OCI-LY7 (cell line): ENCODE data around the gene PUDP. TPM values are rescaled to one million over a fixed set of nuclear protein-coding genes. Genes with fewer than 3 reads are reported as not detected.
"Not testable (repeated sequence)": the region's sequence is repeated elsewhere in the genome, so short reads cannot be mapped to it uniquely, and the experiment has no call there.

Experiments
- BruUV-seq: library from RNA; stranded (reverse); fragments of 400-500 nt; replicated peaks from 2 replicates; lab custom pipeline; 2021; lab: Mats Ljungman, UMichigan
- CTCF ChIA-PET: fragments of 300-600 bp; sonication (Branson Sonifier 250); formaldehyde crosslinking; loops from one replicate; lab custom pipeline; 2022; ENCODE audit warnings: antibody characterized with exemption; ENCODE audit not compliant: unreplicated experiment; lab: Charles Lee
- POLR2A ChIA-PET: fragments of 300-600 bp; sonication (Branson Sonifier 250); formaldehyde crosslinking; loops from one replicate; lab custom pipeline; 2022; ENCODE audit warnings: antibody characterized with exemption; lab: Charles Lee
- DNase-seq: peaks from one replicate; pipeline ENCODE4 v3.0.0-alpha.2; 2015; ENCODE audit warnings: low spot score
- H2AFZ ChIP-seq: fragments of 200-600 bp; sonication (generic), shearing (Covaris generic); 2 replicates; pipeline ENCODE4 v1.6.1; 2014; ENCODE audit warnings: mild to moderate bottlenecking, antibody characterized with exemption, low read length, moderate library complexity
- H3K27ac ChIP-seq: fragments of 200-600 bp; sonication (generic); 2 replicates; pipeline ENCODE4 v1.5.1; 2014; ENCODE audit warnings: mixed run types, low read depth, mild to moderate bottlenecking, moderate library complexity, low read length, inconsistent platforms; ENCODE audit not compliant: poor library complexity, severe bottlenecking
- H3K36me3 ChIP-seq: fragments of 200-600 bp; sonication (generic); 2 replicates; pipeline ENCODE4 v1.6.1; 2014; ENCODE audit warnings: mild to moderate bottlenecking, antibody characterized with exemption, low read length, moderate library complexity, mixed read lengths; ENCODE audit not compliant: insufficient read depth
- H3K4me1 ChIP-seq: fragments of 200-600 bp; sonication (generic); 2 replicates; pipeline ENCODE4 v1.5.1; 2014; ENCODE audit warnings: mild to moderate bottlenecking, low read length; ENCODE audit not compliant: insufficient read depth, poor library complexity, severe bottlenecking
- H3K4me2 ChIP-seq: fragments of 200-600 bp; sonication (generic); 2 replicates; pipeline ENCODE4 v1.6.1; 2014; ENCODE audit warnings: mild to moderate bottlenecking, low read length
- H3K4me3 ChIP-seq: fragments of 200-600 bp; sonication (generic); 2 replicates; pipeline ENCODE4 v1.5.1; 2014; ENCODE audit warnings: mild to moderate bottlenecking, low read depth, low read length; ENCODE audit not compliant: poor library complexity, severe bottlenecking
- H3K79me2 ChIP-seq: fragments of 200-600 bp; sonication (generic); 2 replicates; pipeline ENCODE4 v1.6.1; 2016; ENCODE audit warnings: low read depth, mild to moderate bottlenecking, low read length, moderate library complexity, mixed read lengths; ENCODE audit not compliant: insufficient read depth
- H3K9me2 ChIP-seq: fragments of 200-600 bp; sonication (generic); 2 replicates; pipeline ENCODE4 v1.6.1; 2016; ENCODE audit warnings: mild to moderate bottlenecking, low read length, mixed read lengths; ENCODE audit not compliant: insufficient read depth
- H3K9me3 ChIP-seq: fragments of 200-600 bp; sonication (generic); 2 replicates; pipeline ENCODE4 v1.6.1; 2014; ENCODE audit warnings: mild to moderate bottlenecking, mixed run types, low read length, mixed read lengths
- H4K20me1 ChIP-seq: fragments of 200-600 bp; sonication (generic); 2 replicates; pipeline ENCODE4 v1.6.1; 2014; ENCODE audit warnings: mild to moderate bottlenecking, antibody characterized with exemption, low read length, moderate library complexity, mixed read lengths; ENCODE audit not compliant: insufficient read depth
- EZH2phosphoT487 ChIP-seq: fragments of 200-600 bp; sonication (generic); IDR thresholded peaks from 2 replicates; pipeline ENCODE4 v1.6.1; 2018; ENCODE audit warnings: low read depth, borderline replicate concordance, mild to moderate bottlenecking, mixed run types, antibody characterized with exemption, low read length, moderate library complexity, mixed read lengths
- intact Hi-C: fragments of 100-400 bp; cut with micrococcal nuclease; formaldehyde crosslinking; loops from one replicate; pipeline ENCODE4 v1.10.0; 2022; ENCODE audit not compliant: unreplicated experiment
- total RNA-seq, 2 experiments: library from RNA; depleted of rRNA in 1 of 2; stranded (reverse); fragments of >200 nt in 1 of 2; shearing (Covaris generic) in 1 of 2; gene quantifications; 2 replicates each; pipeline ENCODE4 v1.2.3, GENCODE V29; 2014 to 2022
- TF ChIP-seq, protein P1 (sequence below): fragments of 200-600 bp; sonication (generic); conservative IDR thresholded peaks from 2 replicates; pipeline ENCODE4 v1.5.1; 2014; ENCODE audit warnings: mild to moderate bottlenecking, antibody characterized with exemption, low read length, moderate library complexity, mixed read lengths

Gene PUDP
- total RNA-seq, 2 experiments from 2014 or later = 8.8 to 25.7 TPM

DNA sequence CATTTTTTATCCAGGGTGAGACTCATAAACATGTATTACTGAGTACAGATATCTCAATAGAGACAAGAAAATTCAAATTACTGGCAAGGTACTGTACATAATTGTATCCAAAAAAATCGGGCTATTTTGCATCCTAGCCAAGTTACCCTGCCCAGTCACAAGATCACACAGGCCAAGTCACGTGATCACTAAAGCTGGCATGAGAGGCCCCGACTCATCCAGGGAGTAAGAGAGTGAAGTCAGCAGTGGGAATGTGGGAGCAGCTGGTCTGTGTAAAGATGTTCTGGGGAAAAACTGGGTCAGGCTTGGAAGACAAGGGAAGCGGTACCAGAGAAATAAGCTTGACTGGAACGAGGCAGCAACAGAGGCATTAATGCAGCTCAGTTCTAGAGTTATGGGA, 119.7 kb downstream of the PUDP start:
- no peak overlapping the region for H3K4me3 ChIP-seq
- H3K36me3 ChIP-seq = no peaks in the 10 kb centered on the region
- no peaks in the 10 kb centered on the region for H4K20me1 ChIP-seq
- intact Hi-C loops = no loop called here
- H2AFZ ChIP-seq = no peak overlapping the region
- TF ChIP-seq, protein P1, sequence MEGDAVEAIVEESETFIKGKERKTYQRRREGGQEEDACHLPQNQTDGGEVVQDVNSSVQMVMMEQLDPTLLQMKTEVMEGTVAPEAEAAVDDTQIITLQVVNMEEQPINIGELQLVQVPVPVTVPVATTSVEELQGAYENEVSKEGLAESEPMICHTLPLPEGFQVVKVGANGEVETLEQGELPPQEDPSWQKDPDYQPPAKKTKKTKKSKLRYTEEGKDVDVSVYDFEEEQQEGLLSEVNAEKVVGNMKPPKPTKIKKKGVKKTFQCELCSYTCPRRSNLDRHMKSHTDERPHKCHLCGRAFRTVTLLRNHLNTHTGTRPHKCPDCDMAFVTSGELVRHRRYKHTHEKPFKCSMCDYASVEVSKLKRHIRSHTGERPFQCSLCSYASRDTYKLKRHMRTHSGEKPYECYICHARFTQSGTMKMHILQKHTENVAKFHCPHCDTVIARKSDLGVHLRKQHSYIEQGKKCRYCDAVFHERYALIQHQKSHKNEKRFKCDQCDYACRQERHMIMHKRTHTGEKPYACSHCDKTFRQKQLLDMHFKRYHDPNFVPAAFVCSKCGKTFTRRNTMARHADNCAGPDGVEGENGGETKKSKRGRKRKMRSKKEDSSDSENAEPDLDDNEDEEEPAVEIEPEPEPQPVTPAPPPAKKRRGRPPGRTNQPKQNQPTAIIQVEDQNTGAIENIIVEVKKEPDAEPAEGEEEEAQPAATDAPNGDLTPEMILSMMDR = no peak
- no peak for TF ChIP-seq EZH2phosphoT487
- H3K9me3 ChIP-seq = no peaks in the 10 kb centered on the region
- BruUV-seq = no TSS peak
- no peak overlapping the region for H3K27ac ChIP-seq
- ChIA-PET POLR2A (no interaction called here), CTCF (no interaction called here)
- H3K79me2 ChIP-seq = no peaks in the 10 kb centered on the region
- H3K4me1 ChIP-seq = no peaks in the 10 kb centered on the region
- DNase-seq = no peak
- no peaks in the 10 kb centered on the region for H3K9me2 ChIP-seq
- H3K4me2 ChIP-seq = no peak overlapping the region

DNA sequence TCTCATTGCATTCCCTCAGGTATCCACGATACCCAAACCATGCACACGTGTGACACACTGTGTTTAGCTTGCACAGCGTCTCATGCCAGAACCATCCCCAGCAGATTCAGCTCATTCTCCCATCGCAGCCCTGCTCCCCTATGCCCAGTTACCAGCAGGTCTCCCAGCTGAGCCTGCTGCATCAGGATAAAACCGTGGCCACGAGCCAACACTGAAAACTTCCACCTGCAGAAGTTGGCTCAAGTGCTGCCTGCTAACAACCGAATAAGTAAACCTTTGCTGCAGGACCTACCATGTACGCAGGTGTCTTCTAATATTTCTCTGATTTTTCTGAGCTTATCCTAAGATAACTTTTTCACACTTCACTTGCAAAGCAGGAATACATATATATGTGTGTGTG, 120.9 kb downstream of the PUDP start:
- DNase-seq = no peak
- no peak overlapping the region for H3K27ac ChIP-seq
- H3K79me2 ChIP-seq = no peaks in the 10 kb centered on the region
- CTCF ChIA-PET = no interaction called here
- POLR2A ChIA-PET = no interaction called here
- no peak overlapping the region for H2AFZ ChIP-seq
- H3K36me3 ChIP-seq = no peaks in the 10 kb centered on the region
- intact Hi-C loops = no loop called here
- H3K4me2 ChIP-seq = no peak overlapping the region
- H3K4me3 ChIP-seq = no peak overlapping the region
- no peaks in the 10 kb centered on the region for H3K9me3 ChIP-seq
- H3K4me1 ChIP-seq = no peaks in the 10 kb centered on the region
- no peaks in the 10 kb centered on the region for H4K20me1 ChIP-seq
- no peak for TF ChIP-seq EZH2phosphoT487
- TF ChIP-seq, protein P1 = no peak
- no TSS peak for BruUV-seq
- no peaks in the 10 kb centered on the region for H3K9me2 ChIP-seq

DNA sequence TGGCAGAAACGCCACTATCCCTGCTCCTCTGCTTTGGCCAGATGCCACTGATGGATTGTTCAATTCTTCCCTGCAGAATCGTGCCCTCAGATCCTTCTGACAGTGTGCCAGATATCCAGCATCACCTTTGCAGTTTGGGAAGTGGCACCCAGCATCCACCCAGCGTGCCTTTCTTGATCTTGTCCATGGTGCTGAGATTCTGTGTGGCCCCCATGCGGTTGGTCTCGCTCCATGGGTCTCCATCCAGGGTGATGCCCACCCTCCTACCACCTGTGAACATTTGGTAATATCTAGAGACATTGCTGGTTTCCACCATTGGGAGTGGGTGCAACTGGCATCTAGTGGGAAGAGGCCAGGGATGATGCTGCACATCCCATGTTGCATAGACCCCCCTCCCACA, 121.6 kb downstream of the PUDP start:
- H3K9me3 ChIP-seq, CTCF ChIA-PET, H3K36me3 ChIP-seq, H4K20me1 ChIP-seq, BruUV-seq, H3K4me2 ChIP-seq, H2AFZ ChIP-seq, H3K4me3 ChIP-seq, H3K27ac ChIP-seq, H3K9me2 ChIP-seq, intact Hi-C loops, H3K79me2 ChIP-seq, POLR2A ChIA-PET, H3K4me1 ChIP-seq, DNase-seq: not testable (repeated sequence)
